ENCODE data around the gene FRMD5. TPM values are rescaled to one million over a fixed set of nuclear protein-coding genes. Genes with fewer than 3 reads are reported as not detected.

FRMD5 gene
- total RNA-seq, 1 experiment from 2014 or later, result 3.9 TPM

- H3K36me3 Mint-ChIP-seq (ENCODE audit: insufficient read depth in 1 of 3, low read depth in 3 of 3), result peaks cover 14 to 54% (median 50%) of the 10 kb centered on the region in 3 experiments; a peak in 6 of 7 replicates
- no peak overlapping the region for H3T11ph ChIP-seq (ENCODE audit: low read length)
- H3K23me2 ChIP-seq (ENCODE audit: insufficient read length, low read depth, low read length, poor library complexity, severe bottlenecking), result no peaks in the 10 kb centered on the region
- DNase-seq, result no peak
- no peaks in the 10 kb centered on the region for H3K27me3 ChIP-seq (ENCODE audit: insufficient read depth, low read length)
- H4K5ac ChIP-seq (ENCODE audit: insufficient read length, low read depth, low read length), result no peak overlapping the region
- H3K9me3 Mint-ChIP-seq, result no peaks in the 10 kb centered on the region
- H4K8ac ChIP-seq (replicated peaks; ENCODE audit: insufficient read length, low read depth, low read length), result no peak overlapping the region
- H2AFZ ChIP-seq (ENCODE audit: low read length), result no peak overlapping the region
- no peak overlapping the region for H2BK20ac ChIP-seq (ENCODE audit: low read depth, low read length, poor library complexity, severe bottlenecking)
- no peaks in the 10 kb centered on the region for H3K79me2 ChIP-seq (ENCODE audit: insufficient read depth, low read length)
- H2BK12ac ChIP-seq (ENCODE audit: insufficient read length, low read depth, low read length), result no peak overlapping the region
- H3K27me3 Mint-ChIP-seq (ENCODE audit: low read depth), result no peaks in the 10 kb centered on the region
- no peaks in the 10 kb centered on the region for H3K79me1 ChIP-seq (ENCODE audit: insufficient read depth, low read depth, low read length, poor library complexity, severe bottlenecking)
- H3K27ac Mint-ChIP-seq, result no peak overlapping the region
- H3K18ac ChIP-seq (ENCODE audit: insufficient read length, low read depth, low read length), result no peak overlapping the region
- WGBS (ENCODE audit: extremely low coverage, insufficient read length, low lambda C conversion rate), result no CpG with 5 or more reads among the region's 4 CpGs
- H3K4me2 ChIP-seq (ENCODE audit: insufficient read depth, insufficient read length, low read length), result no peak overlapping the region
- no peak overlapping the region for H3K23ac ChIP-seq (ENCODE audit: insufficient read length, low read depth, low read length)
- H3K4me3 Mint-ChIP-seq, result no peak overlapping the region
- H3K27ac ChIP-seq (ENCODE audit: insufficient read length, low read depth, low read length), result no peak overlapping the region
- no peak overlapping the region for H3K14ac ChIP-seq (ENCODE audit: insufficient read depth, low read length)
- no peak overlapping the region for H2BK15ac ChIP-seq (ENCODE audit: low read depth, low read length)
- H2BK5ac ChIP-seq (ENCODE audit: insufficient read length, low read length), result no peak overlapping the region
- H3K4me1 ChIP-seq (ENCODE audit: insufficient read depth, low read length), result no peaks in the 10 kb centered on the region
- no peak overlapping the region for H4K91ac ChIP-seq (ENCODE audit: insufficient read length, low read depth, low read length)
- H2AK5ac ChIP-seq (ENCODE audit: insufficient read length, low read length), result no peak overlapping the region
- TF ChIP-seq CTCF (conservative IDR thresholded peaks at IDR 0.05), result no peak
- H3K4ac ChIP-seq (ENCODE audit: low read depth, low read length), result no peak overlapping the region
- no peak overlapping the region for H3K56ac ChIP-seq (ENCODE audit: insufficient read length, low read depth, low read length)
- no peaks in the 10 kb centered on the region for H4K20me1 ChIP-seq (ENCODE audit: control insufficient read depth, insufficient read depth, insufficient read length)
- no peak overlapping the region for H3K9ac ChIP-seq (ENCODE audit: extremely low read depth, insufficient read length, low read length)
- no peak overlapping the region for H2BK120ac ChIP-seq (ENCODE audit: low read depth, low read length, poor library complexity, severe bottlenecking)
- no peaks in the 10 kb centered on the region for H3K4me1 Mint-ChIP-seq
- H3K9me3 ChIP-seq (ENCODE audit: control insufficient read depth, low read depth, low read length), result no peaks in the 10 kb centered on the region
These were observed 342.5 kb downstream of the FRMD5 start for GRCh38 chr15:43852607-43853006.
